ENCODE measurements around the gene SPACA6. TPM values are rescaled to one million over a fixed set of nuclear protein-coding genes. Genes with fewer than 3 reads are reported as not detected.

The SPACA6 gene
- total and polyA plus RNA-seq, 4 donors: 7.0 to 20.7 (median 14.8) TPM

GRCh38 chr19:51686171-51686570, 7.0 kb upstream of the SPACA6 start:
- Histone ChIP-seq H3K9me3 (ENCODE audit: control insufficient read depth in 4 of 4, insufficient read depth in 3 of 4, low read length in 3 of 4) (no peaks in the 10 kb centered on the region), H3K4me3 (no peak overlapping the region), H3K27ac (ENCODE audit: low read depth in 1 of 2, low read length in 1 of 2) (peak overlapping the region in 1 of 2 donors; percentile 7), H3K27me3 (ENCODE audit: control insufficient read depth in 3 of 3, insufficient read depth in 3 of 3, low read length in 2 of 3) (no peaks in the 10 kb centered on the region), H3K4me1 (ENCODE audit: control insufficient read depth in 5 of 5, insufficient read depth in 5 of 5, low read length in 5 of 5) (peaks cover 0 to 20% (median 8%) of the 10 kb centered on the region in 5 donors), H3K9ac (ENCODE audit: insufficient read depth in 1 of 2, low read length in 2 of 2) (no peak overlapping the region), H3K36me3 (ENCODE audit: control insufficient read depth in 4 of 4, insufficient read depth in 4 of 4, low read length in 4 of 4) (no peaks in the 10 kb centered on the region)
- DNase-seq (no peak), ATAC-seq (ENCODE audit: insufficient read depth, low FRiP score) (no peak)
- 72 to 75% methylated on average over 2 of the region's 2 CpGs for WGBS, 2 donors
- TF ChIP-seq CTCF (IDR thresholded peaks at IDR 0.05; ENCODE audit: control extremely low read depth, extremely low read depth): no peak

- H3K27ac ChIP-seq (ENCODE audit: low read depth in 1 of 2, low read length in 1 of 2): peak overlapping the region; percentile 88 to 89
- DNase-seq (peak; percentile 71 to 77 (median 71)), ATAC-seq (ENCODE audit: insufficient read depth, low FRiP score) (peak; percentile 7)
- H3K4me1 ChIP-seq (ENCODE audit: control insufficient read depth in 5 of 5, insufficient read depth in 5 of 5, low read length in 5 of 5): peaks cover 0 to 34% (median 12%) of the 10 kb centered on the region in 5 donors
- H3K9me3 ChIP-seq (ENCODE audit: control insufficient read depth in 4 of 4, insufficient read depth in 3 of 4, low read length in 3 of 4): no peaks in the 10 kb centered on the region
- no peak for TF ChIP-seq CTCF (IDR thresholded peaks at IDR 0.05; ENCODE audit: control extremely low read depth, extremely low read depth)
- H3K4me3 ChIP-seq: peak overlapping the region; percentile 35
- peak overlapping the region; percentile 44 to 92 for H3K9ac ChIP-seq (ENCODE audit: insufficient read depth in 1 of 2, low read length in 2 of 2)
- WGBS, 2 donors: 12 to 16% methylated on average over 22 of the region's 22 CpGs
- H3K36me3 ChIP-seq (ENCODE audit: control insufficient read depth in 4 of 4, insufficient read depth in 4 of 4, low read length in 4 of 4): peaks cover 0 to 3% (median under 1%) of the 10 kb centered on the region in 4 donors
- H3K27me3 ChIP-seq (ENCODE audit: control insufficient read depth in 3 of 3, insufficient read depth in 3 of 3, low read length in 2 of 3): no peaks in the 10 kb centered on the region
These were observed 5.1 kb upstream of the SPACA6 start for GRCh38 chr19:51687791-51688670.

DNA sequence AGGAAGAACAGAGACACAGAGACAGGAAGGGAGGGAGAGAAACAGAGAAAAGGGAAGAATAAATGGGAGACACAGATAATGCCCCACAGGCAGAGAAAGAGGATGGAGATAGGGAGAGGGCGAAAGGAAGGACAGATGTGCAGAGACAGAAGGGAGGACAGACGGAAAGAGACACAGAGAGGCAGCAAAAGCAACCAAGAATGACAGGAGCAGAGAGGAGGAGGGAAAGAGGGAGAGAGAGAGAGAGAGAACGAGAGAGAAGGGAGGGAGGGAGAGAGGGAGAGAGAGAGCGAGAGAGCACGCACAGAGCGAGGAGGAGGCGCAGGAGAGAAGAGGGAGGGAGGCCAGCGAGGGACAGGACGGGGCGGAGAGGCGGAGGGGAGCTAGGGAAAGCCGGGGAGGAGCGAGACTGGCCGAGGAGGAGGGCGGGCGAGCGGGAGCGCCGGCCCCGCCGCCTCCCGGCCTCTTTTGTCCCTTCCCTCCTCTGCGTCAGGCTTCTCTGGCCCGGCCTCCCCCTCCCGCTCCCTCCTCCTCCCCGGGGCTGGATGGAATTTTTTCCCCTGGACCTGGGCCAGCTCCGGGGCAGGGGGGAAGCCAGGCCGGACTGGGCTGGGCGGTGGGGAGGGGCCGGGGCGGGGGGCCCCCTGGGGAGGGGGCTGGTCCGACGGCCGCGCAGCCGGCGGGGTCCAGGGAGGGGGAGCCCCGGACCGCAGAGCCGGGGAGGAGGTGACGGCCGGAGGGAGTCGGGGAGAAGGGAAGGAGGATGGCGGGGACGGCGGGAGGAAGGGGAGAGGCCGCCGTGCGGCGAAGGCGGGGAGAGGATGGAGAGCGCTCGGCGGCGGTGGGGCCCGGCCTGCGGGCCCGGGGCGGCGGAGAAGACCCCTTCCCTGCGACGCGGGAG, 4.2 kb upstream of the SPACA6 start:
- WGBS, 2 donors: 1% methylated on average over 41 to 63 of the region's 63 CpGs
- Histone ChIP-seq H3K4me3 (peak overlapping the region; percentile 91), H3K27ac (ENCODE audit: low read depth in 1 of 2, low read length in 1 of 2) (peak overlapping the region; percentile 89 to 97), H3K4me1 (ENCODE audit: control insufficient read depth in 5 of 5, insufficient read depth in 5 of 5, low read length in 5 of 5) (peaks cover 0 to 40% (median 12%) of the 10 kb centered on the region in 5 donors), H3K9ac (ENCODE audit: insufficient read depth in 1 of 2, low read length in 2 of 2) (peak overlapping the region; percentile 44 to 92), H3K27me3 (ENCODE audit: control insufficient read depth in 3 of 3, insufficient read depth in 3 of 3, low read length in 2 of 3) (no peaks in the 10 kb centered on the region), H3K36me3 (ENCODE audit: control insufficient read depth in 4 of 4, insufficient read depth in 4 of 4, low read length in 4 of 4) (peaks cover 0 to 6% (median 4%) of the 10 kb centered on the region in 4 donors), H3K9me3 (ENCODE audit: control insufficient read depth in 4 of 4, insufficient read depth in 3 of 4, low read length in 3 of 4) (no peaks in the 10 kb centered on the region)
- ATAC-seq (ENCODE audit: insufficient read depth, low FRiP score) (peak; percentile 90), DNase-seq (peak; percentile 98 to 99 (median 99))
- no peak for TF ChIP-seq CTCF (IDR thresholded peaks at IDR 0.05; ENCODE audit: control extremely low read depth, extremely low read depth)
